Measurements from ENCODE around the gene KRTAP10-7.

- TF ChIP-seq TARDBP (IDR thresholded peaks at IDR 0.05): no peak
- no peak for TF ChIP-seq CTCF (IDR thresholded peaks at IDR 0.05 in 2 of 3, conservative IDR thresholded peaks at IDR 0.05 in 1 of 3; ENCODE audit: insufficient read depth in 2 of 3, low read depth in 1 of 3, low read length in 3 of 3)
- no peak for TF ChIP-seq BRF1 (IDR thresholded peaks at IDR 0.05; ENCODE audit: borderline replicate concordance, extremely low read depth, insufficient read length)
- no peak for TF ChIP-seq JUND (IDR thresholded peaks at IDR 0.05; ENCODE audit: borderline replicate concordance, low read depth, low read length)
- TF ChIP-seq JUND (tag; IDR thresholded peaks at IDR 0.05; ENCODE audit: borderline replicate concordance, low read depth, low read length): no peak
- TF ChIP-seq TEAD1 (CRISPR knock-in tag; IDR thresholded peaks at IDR 0.05): no peak
- no peak for TF ChIP-seq PATZ1 (CRISPR knock-in tag; IDR thresholded peaks at IDR 0.05; ENCODE audit: borderline replicate concordance)
- no peak for TF ChIP-seq SRSF9 (IDR thresholded peaks at IDR 0.05; ENCODE audit: borderline replicate concordance, low read depth, low read length)
- TF ChIP-seq HDAC8 (tag; IDR thresholded peaks at IDR 0.05): no peak
- TF ChIP-seq MAX (CRISPR knock-in tag; IDR thresholded peaks at IDR 0.05): no peak
These were observed 43.4 kb downstream of the KRTAP10-7 start for GRCh38 chr21:44643741-44644310.
